Measurements from ENCODE around the gene SNAI3. TPM values are rescaled to one million over a fixed set of nuclear protein-coding genes. Genes with fewer than 3 reads are reported as not detected.

Gene SNAI3
- total and polyA plus RNA-seq, 9 of the 15 experiments (the other 6 are each of a cell fraction or from before 2014, with no cell fraction given) = 0.04 to 4.1 (median 0.80) TPM; not detected in 1

DNA sequence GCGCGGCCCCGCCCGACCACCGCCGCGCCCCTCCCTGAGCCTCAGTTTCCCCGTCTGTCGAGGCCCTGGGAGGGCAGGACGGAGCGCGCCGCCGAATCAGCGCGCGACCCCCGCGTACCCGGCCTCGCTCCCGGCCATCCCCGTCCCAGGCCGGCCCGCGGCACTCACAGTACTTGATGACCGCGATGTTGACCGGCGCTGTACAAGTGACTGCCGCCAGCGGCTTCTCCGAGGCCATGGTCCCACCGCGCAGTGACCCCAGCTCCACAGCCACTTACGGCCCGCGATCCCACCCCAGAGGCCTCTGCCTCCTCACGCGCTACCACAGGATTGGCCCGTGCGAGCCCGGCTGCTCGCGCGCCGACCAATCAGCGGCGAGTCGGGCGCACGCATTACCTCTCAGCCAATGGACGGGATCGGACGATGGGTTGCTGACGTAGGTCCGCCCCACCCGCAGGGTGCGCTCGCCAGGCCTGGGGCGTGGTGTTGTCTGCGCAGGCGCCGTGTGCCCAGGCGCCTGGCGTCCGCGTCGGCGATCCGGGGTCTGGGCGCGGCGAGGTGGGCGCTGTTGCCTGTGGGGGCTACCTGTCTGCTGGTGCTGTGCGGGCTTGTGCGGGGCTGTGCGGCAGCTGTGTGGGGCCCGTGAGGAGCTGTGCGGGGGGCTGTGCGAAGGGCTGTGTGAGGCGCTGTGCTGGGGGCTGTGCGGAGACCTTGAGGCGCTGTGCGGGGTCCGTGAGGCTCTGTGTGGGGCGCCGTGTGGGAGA is 23.3 kb downstream of the SNAI3 start, which contains the start of gene MVD (continued):
- TF ChIP-seq, protein P1, sequence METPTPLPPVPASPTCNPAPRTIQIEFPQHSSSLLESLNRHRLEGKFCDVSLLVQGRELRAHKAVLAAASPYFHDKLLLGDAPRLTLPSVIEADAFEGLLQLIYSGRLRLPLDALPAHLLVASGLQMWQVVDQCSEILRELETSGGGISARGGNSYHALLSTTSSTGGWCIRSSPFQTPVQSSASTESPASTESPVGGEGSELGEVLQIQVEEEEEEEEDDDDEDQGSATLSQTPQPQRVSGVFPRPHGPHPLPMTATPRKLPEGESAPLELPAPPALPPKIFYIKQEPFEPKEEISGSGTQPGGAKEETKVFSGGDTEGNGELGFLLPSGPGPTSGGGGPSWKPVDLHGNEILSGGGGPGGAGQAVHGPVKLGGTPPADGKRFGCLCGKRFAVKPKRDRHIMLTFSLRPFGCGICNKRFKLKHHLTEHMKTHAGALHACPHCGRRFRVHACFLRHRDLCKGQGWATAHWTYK (CRISPR knock-in tag; IDR thresholded peaks at IDR 0.05) = peak; percentile 35
- TF ChIP-seq, protein P2, sequence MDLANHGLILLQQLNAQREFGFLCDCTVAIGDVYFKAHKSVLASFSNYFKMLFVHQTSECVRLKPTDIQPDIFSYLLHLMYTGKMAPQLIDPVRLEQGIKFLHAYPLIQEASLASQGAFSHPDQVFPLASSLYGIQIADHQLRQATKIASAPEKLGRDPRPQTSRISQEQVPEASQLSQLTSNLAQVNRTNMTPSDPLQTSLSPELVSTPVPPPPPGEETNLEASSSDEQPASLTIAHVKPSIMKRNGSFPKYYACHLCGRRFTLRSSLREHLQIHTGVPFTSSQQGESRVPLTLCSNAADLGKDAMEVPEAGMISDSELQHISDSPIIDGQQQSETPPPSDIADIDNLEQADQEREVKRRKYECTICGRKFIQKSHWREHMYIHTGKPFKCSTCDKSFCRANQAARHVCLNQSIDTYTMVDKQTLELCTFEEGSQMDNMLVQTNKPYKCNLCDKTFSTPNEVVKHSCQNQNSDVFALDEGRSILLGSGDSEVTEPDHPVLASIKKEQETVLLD (IDR thresholded peaks at IDR 0.05) = peak; percentile 73
- peak; percentile 93 for TF ChIP-seq ATF7 (IDR thresholded peaks at IDR 0.05)
- no peak for TF ChIP-seq TRIM24 (IDR thresholded peaks at IDR 0.05)
- peak; percentile 84 for TF ChIP-seq ELF2 (CRISPR knock-in tag; IDR thresholded peaks at IDR 0.05)
- TF ChIP-seq KAT7 (CRISPR knock-in tag; IDR thresholded peaks at IDR 0.05; ENCODE audit: borderline replicate concordance) = peak; percentile 98; the same call in 1 of the 2 replicates
- TF ChIP-seq ZNF134 (CRISPR knock-in tag; conservative IDR thresholded peaks at IDR 0.05) = no peak
- TF ChIP-seq, protein P3, sequence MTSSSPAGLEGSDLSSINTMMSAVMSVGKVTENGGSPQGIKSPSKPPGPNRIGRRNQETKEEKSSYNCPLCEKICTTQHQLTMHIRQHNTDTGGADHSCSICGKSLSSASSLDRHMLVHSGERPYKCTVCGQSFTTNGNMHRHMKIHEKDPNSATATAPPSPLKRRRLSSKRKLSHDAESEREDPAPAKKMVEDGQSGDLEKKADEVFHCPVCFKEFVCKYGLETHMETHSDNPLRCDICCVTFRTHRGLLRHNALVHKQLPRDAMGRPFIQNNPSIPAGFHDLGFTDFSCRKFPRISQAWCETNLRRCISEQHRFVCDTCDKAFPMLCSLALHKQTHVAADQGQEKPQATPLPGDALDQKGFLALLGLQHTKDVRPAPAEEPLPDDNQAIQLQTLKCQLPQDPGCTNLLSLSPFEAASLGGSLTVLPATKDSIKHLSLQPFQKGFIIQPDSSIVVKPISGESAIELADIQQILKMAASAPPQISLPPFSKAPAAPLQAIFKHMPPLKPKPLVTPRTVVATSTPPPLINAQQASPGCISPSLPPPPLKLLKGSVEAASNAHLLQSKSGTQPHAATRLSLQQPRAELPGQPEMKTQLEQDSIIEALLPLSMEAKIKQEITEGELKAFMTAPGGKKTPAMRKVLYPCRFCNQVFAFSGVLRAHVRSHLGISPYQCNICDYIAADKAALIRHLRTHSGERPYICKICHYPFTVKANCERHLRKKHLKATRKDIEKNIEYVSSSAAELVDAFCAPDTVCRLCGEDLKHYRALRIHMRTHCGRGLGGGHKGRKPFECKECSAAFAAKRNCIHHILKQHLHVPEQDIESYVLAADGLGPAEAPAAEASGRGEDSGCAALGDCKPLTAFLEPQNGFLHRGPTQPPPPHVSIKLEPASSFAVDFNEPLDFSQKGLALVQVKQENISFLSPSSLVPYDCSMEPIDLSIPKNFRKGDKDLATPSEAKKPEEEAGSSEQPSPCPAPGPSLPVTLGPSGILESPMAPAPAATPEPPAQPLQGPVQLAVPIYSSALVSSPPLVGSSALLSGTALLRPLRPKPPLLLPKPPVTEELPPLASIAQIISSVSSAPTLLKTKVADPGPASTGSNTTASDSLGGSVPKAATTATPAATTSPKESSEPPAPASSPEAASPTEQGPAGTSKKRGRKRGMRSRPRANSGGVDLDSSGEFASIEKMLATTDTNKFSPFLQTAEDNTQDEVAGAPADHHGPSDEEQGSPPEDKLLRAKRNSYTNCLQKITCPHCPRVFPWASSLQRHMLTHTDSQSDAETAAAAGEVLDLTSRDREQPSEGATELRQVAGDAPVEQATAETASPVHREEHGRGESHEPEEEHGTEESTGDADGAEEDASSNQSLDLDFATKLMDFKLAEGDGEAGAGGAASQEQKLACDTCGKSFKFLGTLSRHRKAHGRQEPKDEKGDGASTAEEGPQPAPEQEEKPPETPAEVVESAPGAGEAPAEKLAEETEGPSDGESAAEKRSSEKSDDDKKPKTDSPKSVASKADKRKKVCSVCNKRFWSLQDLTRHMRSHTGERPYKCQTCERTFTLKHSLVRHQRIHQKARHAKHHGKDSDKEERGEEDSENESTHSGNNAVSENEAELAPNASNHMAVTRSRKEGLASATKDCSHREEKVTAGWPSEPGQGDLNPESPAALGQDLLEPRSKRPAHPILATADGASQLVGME (CRISPR knock-in tag; IDR thresholded peaks at IDR 0.05) = peak; percentile 62; the same call in 1 of the 2 replicates
- TF ChIP-seq, protein P4, sequence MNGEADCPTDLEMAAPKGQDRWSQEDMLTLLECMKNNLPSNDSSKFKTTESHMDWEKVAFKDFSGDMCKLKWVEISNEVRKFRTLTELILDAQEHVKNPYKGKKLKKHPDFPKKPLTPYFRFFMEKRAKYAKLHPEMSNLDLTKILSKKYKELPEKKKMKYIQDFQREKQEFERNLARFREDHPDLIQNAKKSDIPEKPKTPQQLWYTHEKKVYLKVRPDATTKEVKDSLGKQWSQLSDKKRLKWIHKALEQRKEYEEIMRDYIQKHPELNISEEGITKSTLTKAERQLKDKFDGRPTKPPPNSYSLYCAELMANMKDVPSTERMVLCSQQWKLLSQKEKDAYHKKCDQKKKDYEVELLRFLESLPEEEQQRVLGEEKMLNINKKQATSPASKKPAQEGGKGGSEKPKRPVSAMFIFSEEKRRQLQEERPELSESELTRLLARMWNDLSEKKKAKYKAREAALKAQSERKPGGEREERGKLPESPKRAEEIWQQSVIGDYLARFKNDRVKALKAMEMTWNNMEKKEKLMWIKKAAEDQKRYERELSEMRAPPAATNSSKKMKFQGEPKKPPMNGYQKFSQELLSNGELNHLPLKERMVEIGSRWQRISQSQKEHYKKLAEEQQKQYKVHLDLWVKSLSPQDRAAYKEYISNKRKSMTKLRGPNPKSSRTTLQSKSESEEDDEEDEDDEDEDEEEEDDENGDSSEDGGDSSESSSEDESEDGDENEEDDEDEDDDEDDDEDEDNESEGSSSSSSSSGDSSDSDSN (IDR thresholded peaks at IDR 0.05; ENCODE audit: borderline replicate concordance in 1 of 2, low read depth in 2 of 2, low read length in 2 of 2) = peak; percentile 25 to 66; a peak in 3 of 4 replicates
- peak; percentile 16; the same call in 1 of the 2 replicates for TF ChIP-seq BCOR (IDR thresholded peaks at IDR 0.05)
- TF ChIP-seq TAF1 (IDR thresholded peaks at IDR 0.05; ENCODE audit: control insufficient read depth, extremely low read depth, insufficient read depth, low read length, severe bottlenecking) = peak; percentile 81
- TF ChIP-seq KDM2B (CRISPR knock-in tag; IDR thresholded peaks at IDR 0.05) = peak; percentile 83

Data from K562 (cell line).